ENCODE results near the gene NSUN7.
"Not testable (repeated sequence)": the region's sequence is repeated elsewhere in the genome, so short reads cannot be mapped to it uniquely, and the experiment has no call there.

NSUN7 gene

DNA sequence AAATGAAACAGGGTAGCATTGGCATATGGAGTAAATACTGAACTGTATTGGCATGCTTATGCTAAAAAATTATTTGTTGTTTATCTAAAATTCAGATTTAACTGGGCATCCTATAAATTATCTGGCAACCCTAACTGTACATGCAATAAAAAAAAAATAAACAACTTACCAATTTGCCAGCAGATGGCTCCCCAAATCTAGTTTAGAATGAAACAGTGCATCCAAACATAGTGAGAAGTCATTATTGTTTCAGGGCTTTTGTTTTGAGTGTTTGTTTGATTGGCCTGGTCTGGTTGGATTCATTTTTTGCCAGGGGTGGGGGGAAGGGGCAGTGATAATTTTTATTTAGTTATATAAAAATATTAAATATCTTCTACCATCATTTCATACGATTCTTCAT lies 12.8 kb upstream of the NSUN7 start:
- no peak for DNase-seq (ENCODE audit: low read depth in 2 of 2)

DNA sequence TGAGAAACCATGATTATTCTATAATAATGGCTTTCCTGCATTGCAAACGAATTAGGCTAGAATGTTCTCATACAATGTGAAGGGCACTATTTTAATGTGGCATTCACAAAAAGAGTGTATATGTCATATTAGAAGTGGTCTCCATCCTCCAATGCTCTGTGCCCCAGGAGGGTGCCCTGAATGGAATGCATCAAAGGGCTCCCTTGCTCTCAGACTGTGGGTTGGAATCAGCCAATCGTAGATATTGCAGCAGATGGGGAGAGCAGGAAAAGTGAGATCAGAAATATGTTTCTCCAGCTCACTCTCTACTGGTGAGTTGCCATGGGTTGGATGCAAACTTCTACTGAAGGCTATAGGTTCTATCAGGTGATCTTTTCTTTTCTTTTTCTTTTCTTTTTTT lies 11.9 kb upstream of the NSUN7 start:
- no peak for DNase-seq (ENCODE audit: low read depth in 2 of 2)

DNA sequence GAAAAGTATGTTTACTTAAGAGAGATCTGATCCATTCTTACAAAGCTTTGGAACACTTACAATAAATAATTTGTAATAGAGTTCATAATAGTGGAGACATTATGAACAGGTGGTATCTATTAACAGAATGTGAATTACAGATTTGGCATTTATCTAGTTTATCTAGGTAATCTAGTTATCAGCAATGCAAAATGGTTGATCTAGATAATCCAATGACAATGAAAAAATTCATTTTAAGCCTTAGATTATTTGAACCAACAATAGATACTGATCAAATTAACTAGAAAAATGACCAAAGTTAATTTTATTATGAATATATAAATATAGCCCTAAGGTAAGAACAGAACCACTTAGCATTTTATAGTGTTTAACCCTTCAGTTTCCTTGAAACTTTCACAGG lies 10.4 kb upstream of the NSUN7 start:
- no peak for DNase-seq (ENCODE audit: low read depth in 2 of 2)

DNA sequence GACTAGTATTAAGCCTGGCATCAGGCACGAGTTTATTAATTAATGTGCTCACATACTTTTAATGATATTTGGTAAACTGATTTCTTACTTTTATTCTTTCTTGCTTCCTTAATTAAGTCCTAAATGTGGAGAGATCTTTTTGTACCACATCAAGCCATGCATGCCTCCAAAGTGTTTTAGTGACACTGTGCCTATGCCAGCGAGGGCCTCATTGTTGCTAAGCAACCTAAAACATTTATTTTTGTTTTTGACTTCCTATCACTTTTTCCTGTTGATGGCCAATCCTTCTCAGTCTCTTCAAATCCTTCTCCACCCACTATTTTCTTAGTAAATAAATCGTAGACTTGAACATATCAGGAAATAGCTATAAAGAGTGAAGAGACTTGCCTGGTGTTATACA lies 5.5 kb upstream of the NSUN7 start:
- DNase-seq (ENCODE audit: low read depth in 2 of 2), result no peak

DNA sequence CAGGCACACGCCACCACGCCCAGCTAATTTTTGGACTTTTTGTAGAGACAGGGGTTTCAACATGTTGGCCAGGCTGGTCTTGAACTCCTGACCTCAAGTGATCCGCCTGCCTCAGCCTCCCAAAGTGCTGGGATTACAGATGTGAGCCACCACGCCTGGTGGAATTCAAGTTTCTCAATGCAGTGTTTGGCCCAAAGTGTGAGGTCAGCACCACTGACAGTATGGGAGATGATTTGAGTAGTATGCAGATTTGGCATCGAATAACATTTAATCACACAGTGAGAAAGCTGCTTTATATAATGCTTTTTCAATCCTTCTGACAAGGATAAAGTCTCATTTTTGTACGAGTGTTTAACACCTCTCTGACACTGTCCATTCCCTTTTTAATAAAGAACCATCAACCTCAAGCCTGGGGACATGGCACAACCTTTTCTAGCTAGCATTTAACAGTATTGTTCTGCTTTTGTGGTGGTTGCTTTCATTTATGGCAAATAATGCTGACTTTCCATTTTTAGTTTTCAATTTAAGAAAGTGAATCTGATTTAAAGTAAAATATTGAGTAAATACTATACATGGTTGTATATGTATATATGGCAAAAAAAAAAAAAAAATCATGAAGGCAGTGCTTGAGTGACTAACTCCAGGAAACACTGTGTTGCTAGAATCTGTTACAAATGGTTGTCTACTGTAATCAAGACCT lies 4.3 kb upstream of the NSUN7 start:
- no peak for DNase-seq (ENCODE audit: low read depth in 2 of 2)

DNA sequence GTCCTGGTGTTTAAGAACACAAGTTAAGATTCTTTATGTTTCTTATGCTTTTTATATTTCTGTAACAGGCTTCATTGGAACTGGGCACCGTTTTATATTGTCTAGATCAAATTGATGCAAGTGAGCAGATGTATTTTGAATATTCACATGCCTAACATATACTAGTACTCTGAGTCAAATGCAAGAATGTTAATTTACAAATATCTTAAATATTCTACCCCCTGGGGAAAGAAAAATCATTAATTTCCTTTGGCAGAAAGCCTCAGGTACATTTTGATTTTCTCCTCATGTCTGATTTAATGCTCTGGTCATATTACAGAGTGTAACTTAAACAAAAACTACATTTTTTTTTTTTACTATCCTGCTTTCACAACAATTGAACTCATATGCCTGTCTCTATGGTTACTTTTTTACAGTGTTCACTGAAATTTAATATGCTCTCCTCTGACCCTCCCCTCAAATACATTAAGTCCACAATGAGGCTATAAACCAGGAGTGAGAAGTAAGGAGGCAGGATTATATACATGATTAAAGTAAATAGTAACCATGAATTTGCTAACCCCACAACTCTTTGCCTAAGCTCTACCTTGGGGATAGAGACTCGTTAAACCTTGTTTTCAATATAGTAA lies 2.4 kb upstream of the NSUN7 start:
- no peak for DNase-seq (ENCODE audit: low read depth in 2 of 2)

DNA sequence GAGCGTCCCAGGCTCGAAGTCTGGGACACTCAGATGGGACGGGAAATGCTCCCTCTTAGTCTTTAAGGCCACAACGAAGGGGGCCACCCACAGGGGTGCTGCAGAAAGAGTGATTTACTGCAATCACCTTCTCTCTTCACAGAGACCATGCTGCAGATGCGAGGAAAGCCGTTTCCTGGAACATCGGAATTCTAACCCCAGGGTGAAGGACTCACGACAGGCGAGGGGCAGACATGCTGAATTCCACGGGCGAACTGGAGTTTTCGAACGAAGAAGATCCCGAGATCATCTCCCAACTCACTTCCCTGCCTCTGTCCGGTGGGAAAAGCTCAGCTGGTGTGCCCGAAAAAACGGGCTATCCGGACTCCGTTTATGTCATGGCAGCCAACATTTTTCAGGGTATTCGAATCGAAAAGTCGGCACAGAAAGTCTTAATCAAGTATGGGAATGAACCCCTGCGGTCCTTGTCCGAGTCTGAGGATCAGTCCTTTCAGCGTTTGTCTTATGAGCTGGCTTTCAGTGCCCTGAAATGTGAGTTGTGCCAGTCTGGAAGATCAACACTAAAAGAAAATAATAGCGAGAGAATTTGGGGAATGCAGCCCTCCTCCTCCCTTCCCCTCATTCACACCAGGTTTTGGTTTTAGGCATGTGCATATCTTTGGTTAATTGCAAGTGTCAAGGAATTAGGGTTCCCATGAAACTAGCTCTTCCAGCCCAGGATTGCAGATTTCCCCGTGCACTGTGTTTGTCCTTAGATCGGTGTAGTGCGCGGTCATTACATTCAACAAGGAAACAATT lies 905 bp downstream of the NSUN7 start:
- DNase-seq (ENCODE audit: low read depth in 2 of 2), result no peak

DNA sequence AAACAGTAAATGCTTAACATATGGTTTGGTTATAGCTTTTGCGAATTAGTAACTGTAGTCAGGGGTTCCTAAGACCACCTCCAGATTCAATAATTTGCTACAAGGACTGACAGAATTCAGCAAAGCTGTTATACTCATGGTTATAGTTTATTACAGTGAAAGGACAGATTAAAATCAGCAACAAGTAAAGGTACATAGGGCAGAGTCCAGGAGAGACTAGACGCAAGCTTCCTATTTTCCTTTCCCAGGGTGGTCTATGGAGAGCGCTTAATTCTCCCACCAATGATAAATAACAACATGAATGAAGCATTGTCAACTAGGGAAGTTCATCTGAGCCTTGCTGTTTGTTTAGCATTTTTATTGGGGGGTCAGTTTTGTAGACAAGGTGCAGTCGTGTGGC lies 5.9 kb downstream of the NSUN7 start:
- DNase-seq (ENCODE audit: low read depth in 2 of 2), result no peak

DNA sequence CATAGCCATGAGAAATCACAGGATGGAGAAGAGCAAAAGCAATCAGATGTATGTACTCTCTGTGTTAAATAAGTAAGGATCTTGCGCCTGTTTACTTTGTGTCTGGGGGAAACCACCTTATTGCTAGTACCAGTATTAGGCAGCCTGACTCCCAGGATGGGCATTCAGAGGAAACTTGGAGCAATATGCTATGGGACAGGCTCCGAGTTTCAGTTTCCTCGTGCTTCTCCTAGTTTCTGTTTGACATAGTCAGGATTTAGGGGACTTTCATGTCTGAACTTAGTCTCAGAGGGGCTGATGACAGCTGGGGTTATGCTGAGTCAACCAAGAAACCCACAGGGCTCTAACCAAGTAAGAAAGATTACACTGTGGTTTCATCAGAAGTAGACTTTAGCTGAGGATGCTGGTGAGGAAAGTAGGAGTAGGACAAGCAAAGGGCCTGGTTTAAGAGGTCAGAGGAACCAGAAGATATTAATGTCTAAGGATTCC lies 13.5 kb downstream of the NSUN7 start:
- no peak for DNase-seq (ENCODE audit: low read depth in 2 of 2)

DNA sequence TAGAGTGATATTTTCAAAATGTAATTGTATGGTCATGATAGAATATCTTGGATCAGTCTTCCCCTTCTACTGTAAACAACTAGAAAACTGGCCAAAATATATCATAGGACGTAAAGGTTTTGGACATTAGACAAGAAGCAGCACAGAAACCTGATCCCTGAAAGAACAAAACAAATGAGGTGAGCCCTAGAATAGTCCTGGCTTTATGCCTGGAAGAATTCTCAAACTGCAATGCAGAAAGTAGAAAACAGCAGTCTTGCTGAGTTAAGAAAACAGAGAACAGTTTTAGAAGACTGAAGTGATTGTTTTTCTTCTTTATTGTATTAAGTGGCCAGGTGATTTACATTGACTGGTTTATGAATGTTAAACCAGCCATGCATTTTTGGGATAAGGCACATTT lies 19.5 kb downstream of the NSUN7 start:
- no peak for DNase-seq (ENCODE audit: low read depth in 2 of 2)

DNA sequence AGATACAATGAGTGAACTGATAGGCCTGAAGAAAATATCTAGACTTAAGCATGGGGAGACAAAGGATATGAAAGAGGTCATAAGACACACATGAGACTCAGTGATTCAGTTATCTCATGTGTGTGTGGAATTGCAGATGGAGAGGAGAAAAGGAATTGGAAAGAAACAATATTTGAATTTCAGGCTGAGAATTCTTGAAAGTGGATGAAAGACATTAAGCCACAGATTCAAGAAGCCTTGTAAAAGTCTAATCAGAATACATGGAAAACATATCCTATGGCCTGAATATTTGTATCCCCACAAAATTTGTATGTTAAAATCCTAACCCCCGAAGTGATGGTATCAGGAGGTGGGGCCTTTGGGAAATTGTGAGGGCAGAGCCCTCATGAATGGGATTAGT lies 28.3 kb downstream of the NSUN7 start:
- DNase-seq (ENCODE audit: low read depth in 2 of 2), result no peak

DNA sequence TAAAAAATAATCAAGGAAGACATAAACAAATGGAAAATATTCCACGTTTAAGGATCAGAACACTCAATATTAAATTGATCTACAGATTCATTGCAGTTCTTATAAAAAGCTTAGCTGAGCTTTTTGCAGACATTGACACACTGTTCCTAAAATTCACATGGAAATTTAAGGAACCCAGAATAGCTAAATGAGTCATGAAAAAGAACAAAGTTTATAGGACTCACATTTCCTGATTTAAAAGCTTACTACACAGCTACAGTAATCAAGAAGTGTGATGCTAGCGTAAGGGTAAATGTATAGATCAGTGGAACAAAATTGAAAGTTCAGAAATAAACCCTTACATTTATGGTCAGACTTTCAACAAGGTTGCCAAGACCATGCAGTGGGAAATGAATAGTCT lies 33.1 kb downstream of the NSUN7 start:
- DNase-seq (ENCODE audit: low read depth in 2 of 2), result no peak

DNA sequence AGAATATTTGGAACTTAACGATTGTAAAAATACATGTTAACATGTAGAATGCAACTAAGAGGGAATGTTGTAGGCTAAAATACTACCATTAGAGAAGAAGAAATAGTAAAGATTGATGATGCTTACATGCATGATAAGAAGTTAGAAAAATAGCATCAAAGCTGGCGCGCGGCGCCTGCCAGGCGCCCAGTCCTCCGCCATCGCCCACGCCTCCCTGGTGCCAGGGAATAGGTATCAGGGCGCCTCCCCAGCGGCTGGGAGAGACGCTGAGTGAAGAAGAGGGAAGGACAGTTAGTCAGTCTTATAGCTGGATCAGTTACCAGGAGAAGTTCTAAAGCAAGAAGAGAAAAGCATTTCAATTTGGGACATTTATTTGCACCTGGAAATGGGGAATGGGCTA lies 36.0 kb downstream of the NSUN7 start:
- DNase-seq (ENCODE audit: low read depth in 2 of 2), result no peak

DNA sequence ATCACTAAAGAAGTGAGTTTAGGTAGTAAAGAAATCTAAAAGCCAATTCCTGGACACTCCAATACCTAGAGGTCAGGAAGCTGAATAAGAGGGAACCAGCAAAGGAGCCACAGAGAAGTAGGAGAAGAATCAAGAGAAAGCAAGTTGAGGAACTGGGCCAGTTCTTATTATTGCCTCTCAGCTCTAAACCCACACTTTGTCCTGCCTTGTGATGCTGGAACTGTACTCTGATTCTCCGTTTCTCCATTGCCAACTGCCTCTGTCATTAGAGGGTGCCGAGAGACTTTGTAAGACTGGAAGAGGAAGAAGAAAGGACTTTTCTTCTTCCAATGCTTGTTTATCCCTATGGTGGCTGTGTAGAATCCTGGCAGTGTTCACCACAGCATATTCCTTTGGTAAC lies 38.6 kb downstream of the NSUN7 start:
- no peak for DNase-seq (ENCODE audit: low read depth in 2 of 2)

DNA sequence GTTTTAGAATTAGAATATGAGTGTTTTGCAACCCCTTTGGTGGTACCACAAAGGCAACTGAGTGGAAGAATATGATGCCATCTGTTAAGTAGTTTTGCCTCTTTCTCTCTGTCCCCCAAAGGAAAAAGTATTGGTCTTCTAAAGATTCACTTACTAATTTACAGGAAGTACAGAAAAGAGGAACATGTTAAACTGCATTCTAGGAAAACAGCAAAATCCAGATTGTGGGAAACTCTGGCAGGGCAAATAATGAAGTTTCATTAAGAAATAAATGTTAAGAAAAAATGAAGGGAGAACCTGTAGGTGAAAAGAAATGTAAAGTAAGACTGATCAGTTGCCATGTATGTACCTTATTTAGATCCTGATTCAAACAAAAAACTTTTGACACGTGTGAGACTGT lies 39.3 kb downstream of the NSUN7 start:
- DNase-seq (ENCODE audit: low read depth in 2 of 2), result no peak

DNA sequence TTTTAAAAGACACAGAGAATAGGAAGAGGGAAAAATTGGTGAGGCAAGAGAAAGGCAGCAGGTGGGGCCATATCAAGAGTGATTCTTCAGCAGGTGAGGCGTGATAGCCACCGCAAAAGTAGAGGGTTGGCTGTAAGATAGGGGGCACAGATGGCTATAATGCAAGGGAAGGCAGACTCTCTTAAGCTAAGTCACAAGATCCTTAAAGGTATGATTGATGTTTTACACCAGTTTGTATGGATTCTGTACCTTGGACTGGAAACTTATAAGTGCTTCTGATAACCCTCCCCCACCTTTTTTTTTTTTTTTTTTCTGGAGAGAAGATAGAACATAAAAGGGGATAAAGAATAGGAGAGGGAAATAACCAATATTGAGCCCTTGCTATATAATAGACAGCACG lies 40.0 kb downstream of the NSUN7 start:
- no peak for DNase-seq (ENCODE audit: low read depth in 2 of 2)

DNA sequence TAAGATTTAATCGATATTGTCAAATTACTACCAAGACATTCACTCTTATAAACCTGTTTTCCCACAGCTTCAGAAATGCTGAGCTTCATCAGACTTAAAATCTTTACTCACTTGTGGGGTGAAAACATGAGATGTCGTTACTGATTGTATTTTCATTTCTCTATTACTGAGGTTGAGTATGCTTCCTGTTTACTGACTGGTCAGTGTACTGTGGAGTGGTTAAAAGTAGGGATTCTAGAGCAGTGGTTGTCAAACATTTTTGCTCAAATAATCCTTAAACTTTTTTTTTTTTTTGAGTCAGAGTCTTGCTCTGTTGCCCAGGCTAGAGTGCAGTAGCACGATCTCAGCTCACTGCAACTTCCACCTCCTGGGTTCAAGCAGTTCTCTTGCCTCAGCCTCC lies 50.3 kb downstream of the NSUN7 start:
- DNase-seq (ENCODE audit: low read depth in 2 of 2), result no peak

DNA sequence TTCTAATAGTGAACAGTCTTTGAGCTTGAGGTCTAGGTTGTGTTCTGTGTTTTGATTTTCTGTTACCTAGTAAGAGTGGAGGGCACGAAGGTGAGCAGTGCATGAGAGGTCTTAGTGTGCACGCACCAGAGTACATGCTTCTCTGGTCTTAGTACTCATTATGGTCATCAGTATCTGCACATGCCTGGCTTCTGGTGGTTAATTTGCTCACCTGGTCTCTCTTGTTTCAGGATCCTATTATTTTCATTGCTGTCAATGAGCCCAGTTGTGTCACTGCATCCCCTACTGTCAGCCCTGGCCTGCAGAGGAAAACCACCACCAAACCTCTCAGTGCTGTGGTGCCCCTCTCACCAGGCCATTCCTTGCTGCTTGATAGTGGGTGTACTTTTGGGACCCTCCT lies 54.8 kb downstream of the NSUN7 start:
- DNase-seq (ENCODE audit: low read depth in 2 of 2), result no peak

DNA sequence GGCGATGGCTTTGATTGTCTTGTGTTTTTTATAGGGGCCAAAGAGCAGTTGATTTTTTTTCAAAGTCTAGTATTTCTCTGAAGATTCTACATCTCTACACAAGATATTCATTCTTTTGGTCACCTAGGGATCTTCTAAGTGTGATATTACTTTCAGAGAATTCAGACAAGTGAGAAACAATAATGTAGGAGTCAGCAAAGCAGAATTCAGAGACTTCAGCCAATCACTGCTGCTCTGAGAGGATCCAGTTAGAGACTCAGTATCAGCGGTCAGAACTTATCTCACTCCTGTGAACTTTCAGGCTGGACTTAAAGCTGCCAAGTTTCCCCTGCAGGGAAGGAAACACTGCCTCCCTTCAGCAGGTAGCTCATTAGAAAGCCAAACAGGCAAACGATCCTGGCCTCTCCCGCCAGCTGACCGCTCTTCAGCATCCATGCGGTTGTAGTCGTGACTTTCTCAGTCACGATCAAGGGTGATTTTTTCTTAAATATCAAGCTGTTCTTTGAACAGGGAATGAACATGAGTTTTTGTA lies 59.2 kb downstream of the NSUN7 start:
- DNase-seq (ENCODE audit: low read depth in 2 of 2), result no peak

DNA sequence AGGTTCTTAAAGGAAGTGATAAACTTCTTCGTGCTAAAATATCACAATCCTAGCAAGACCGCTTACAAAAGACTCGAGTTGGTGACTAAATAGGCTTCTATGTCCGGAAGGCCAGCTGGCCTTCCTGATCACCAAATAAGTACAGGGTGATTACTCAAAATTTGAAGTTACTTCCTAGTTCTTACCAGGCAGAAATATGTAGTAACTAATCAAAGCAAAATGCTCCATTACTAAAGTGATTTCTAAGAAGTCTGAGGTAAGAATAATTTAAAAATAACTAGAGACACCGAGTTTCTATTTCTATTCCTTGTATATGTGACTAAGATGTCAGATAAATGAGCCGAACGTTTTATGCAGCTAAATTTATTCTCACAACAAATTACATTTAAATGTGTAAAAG lies 62.2 kb downstream of the NSUN7 start:
- DNase-seq (ENCODE audit: low read depth in 2 of 2), result no peak

DNA sequence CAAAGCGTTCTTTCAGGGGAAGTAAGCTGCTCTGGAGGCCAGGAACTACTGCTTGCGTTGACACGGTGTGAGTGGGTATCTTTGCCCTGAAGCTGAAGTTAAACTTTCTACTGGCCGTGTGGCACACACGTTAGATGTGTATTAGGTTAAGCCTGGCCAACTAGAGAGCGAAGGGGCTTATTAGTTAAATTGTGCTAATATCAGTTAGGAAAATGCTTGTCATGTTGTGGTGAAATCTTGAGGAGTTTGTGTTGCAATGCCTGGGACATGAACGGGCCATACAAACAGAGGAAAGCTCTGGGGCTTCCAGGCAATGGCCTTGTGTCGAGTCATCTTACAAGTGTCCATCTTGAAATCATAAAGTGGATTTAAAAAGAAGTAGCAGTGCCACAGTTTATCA lies 62.6 kb downstream of the NSUN7 start:
- no peak for DNase-seq (ENCODE audit: low read depth in 2 of 2)

DNA sequence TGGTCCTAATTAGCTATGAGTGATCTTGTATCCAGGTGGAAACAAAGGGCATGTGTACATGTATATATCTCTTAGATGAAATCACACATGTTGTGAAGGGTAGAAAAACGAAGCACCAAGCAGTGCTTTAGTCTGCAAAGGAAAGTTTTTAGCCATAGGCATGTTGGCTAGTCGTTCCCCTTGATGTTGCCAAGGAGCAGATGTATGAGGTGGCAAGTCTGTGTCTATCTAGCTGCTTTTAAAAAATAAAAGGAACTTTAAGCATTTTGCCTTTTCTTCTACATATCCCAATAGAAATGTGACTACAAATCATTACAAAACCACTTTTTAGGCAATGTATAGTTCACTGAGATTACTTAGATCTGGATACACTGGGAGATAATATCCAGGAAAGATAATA lies 63.1 kb downstream of the NSUN7 start:
- no peak for DNase-seq (ENCODE audit: low read depth in 2 of 2)

DNA sequence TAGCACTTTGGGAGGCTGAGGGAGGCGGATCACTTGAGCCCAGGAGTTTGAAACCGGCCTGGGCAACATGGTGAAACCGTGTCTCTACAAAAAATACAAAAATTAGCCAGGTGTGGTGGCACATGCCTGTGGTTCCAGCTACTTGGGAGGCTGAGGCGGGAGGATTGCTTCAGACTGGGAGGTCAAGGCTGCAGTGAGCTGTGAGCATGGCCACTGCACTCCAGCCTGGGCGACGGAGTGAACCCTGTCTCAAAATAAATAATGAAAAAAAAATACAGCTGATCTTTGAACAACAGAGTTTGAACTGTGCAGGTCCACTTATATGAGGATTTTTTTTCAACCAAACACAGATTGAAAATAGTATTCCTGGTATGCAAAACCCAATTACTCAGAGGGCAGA lies 67.4 kb downstream of the NSUN7 start:
- not testable (repeated sequence) for DNase-seq (ENCODE audit: low read depth in 2 of 2)

Data from stimulated activated CD4-positive, alpha-beta T cell treated with anti-CD3 and anti-CD28 coated beads, Interleukin-1b, Interleukin-23, amount 100 ng/mL, for 4 hours (primary cell).